Trophoblast cell (in vitro differentiated cells and primary cell): ENCODE measurements around the gene CHKB.

Experiments used
- DNase-seq, 2 donors: peaks; one replicate each; pipeline ENCODE4 v3.0.0-alpha.2; 2016
- H2AFZ ChIP-seq: 2 replicates; pipeline ENCODE4 v1.6.1; 2013; ENCODE audit warnings: low read length, moderate library complexity, mild to moderate bottlenecking; ENCODE audit not compliant: insufficient read depth, poor library complexity
- H2AK5ac ChIP-seq: 2 replicates; pipeline ENCODE4 v1.6.1; 2013; ENCODE audit warnings: mild to moderate bottlenecking, low read length
- H2BK120ac ChIP-seq: 2 replicates; pipeline ENCODE4 v1.6.1; 2013; ENCODE audit warnings: low read length, mild to moderate bottlenecking, moderate library complexity; ENCODE audit not compliant: insufficient read depth, poor library complexity
- H2BK12ac ChIP-seq: 2 replicates; pipeline ENCODE4 v1.6.1; 2013; ENCODE audit warnings: mild to moderate bottlenecking, low read length, moderate library complexity
- H2BK5ac ChIP-seq: 2 replicates; pipeline ENCODE4 v1.6.1; 2013; ENCODE audit warnings: low read length, low read depth, moderate library complexity, mild to moderate bottlenecking; ENCODE audit not compliant: poor library complexity
- H3K14ac ChIP-seq: 2 replicates; pipeline ENCODE4 v1.6.1; 2013; ENCODE audit warnings: mild to moderate bottlenecking, low read length
- H3K18ac ChIP-seq: 2 replicates; pipeline ENCODE4 v1.6.1; 2013; ENCODE audit warnings: mild to moderate bottlenecking, low read length
- H3K23ac ChIP-seq: 2 replicates; pipeline ENCODE4 v1.6.1; 2013; ENCODE audit warnings: low read length
- H3K27ac ChIP-seq: 2 replicates; pipeline ENCODE4 v1.5.1; 2013; ENCODE audit warnings: low read depth, mild to moderate bottlenecking, inconsistent platforms, low read length, moderate library complexity
- H3K27me3 ChIP-seq: 2 replicates; pipeline ENCODE4 v1.6.1; 2013; ENCODE audit warnings: inconsistent platforms, mild to moderate bottlenecking, low read length, moderate library complexity; ENCODE audit not compliant: insufficient read depth
- H3K36me3 ChIP-seq, 2 experiments: 1 replicate in 1 of 2; 2 replicates in 1 of 2; pipeline ENCODE4 v1.6.1; 2013; ENCODE audit warnings: low read length in 2 of 2, mild to moderate bottlenecking in 2 of 2, moderate library complexity in 1 of 2; ENCODE audit not compliant: insufficient read depth in 2 of 2, control insufficient read depth in 1 of 2
- H3K4ac ChIP-seq: 2 replicates; pipeline ENCODE4 v1.6.1; 2013; ENCODE audit warnings: low read depth, mild to moderate bottlenecking, low read length, moderate library complexity
- H3K4me1 ChIP-seq, 2 experiments: 1 replicate in 1 of 2; 2 replicates in 1 of 2; pipeline ENCODE4 v1.6.1; 2013; ENCODE audit warnings: low read length in 2 of 2, mild to moderate bottlenecking in 2 of 2, moderate library complexity in 1 of 2; ENCODE audit not compliant: insufficient read depth in 2 of 2, control insufficient read depth in 1 of 2
- H3K4me2 ChIP-seq: 2 replicates; pipeline ENCODE4 v1.6.1; 2013; ENCODE audit warnings: inconsistent platforms, mild to moderate bottlenecking, low read length, moderate library complexity
- H3K4me3 ChIP-seq: 2 replicates; pipeline ENCODE4 v1.5.1; 2013; ENCODE audit warnings: mild to moderate bottlenecking, low read depth, low read length, inconsistent platforms
- H3K79me1 ChIP-seq: one replicate; pipeline ENCODE4 v1.6.1; 2013; ENCODE audit warnings: low read length
- H3K79me2 ChIP-seq: 2 replicates; pipeline ENCODE4 v1.6.1; 2013; ENCODE audit warnings: low read length, mild to moderate bottlenecking; ENCODE audit not compliant: control insufficient read depth, insufficient read depth, poor library complexity
- H3K9ac ChIP-seq: 2 replicates; pipeline ENCODE4 v1.6.1; 2013; ENCODE audit warnings: mild to moderate bottlenecking, low read length
- H3K9me3 ChIP-seq: 2 replicates; pipeline ENCODE4 v1.6.1; 2013; ENCODE audit warnings: low read depth, mild to moderate bottlenecking, control low read depth, inconsistent platforms, low read length; ENCODE audit not compliant: insufficient read depth
- H4K12ac ChIP-seq: 2 replicates; pipeline ENCODE4 v1.6.1; 2013; ENCODE audit warnings: low read depth, mild to moderate bottlenecking, low read length, moderate library complexity
- H4K8ac ChIP-seq: 2 replicates; pipeline ENCODE4 v1.6.1; 2013; ENCODE audit warnings: low read depth, mild to moderate bottlenecking, low read length, moderate library complexity
- H4K91ac ChIP-seq: one replicate; pipeline ENCODE4 v1.6.1; 2013; ENCODE audit warnings: low read depth, mild to moderate bottlenecking, low read length, moderate library complexity
- WGBS: extraction: QIAGEN DNeasy Blood & Tissue Kit; methylation state at CpG from one replicate; pipeline ENCODE4 v1.1.7; 2013; ENCODE audit warnings: missing lambda C conversion rate; ENCODE audit not compliant: insufficient read length, insufficient coverage; ENCODE audit errors: extremely low coverage; 5-methylcytosine and 5-hydroxymethylcytosine counted together

Gene CHKB

GRCh38 chr22:50529897-50530579, 52.6 kb downstream of the CHKB start, which contains the start of gene TYMP:
Gene TYMP (minus strand): TSS chr22:50530012. CDS start chr22:50529709, 303 bp downstream.
- no peaks in the 10 kb centered on the region for H3K36me3 ChIP-seq
- H3K27ac ChIP-seq = peak within 1 kb of the TSS; percentile 80
- peak within 1 kb of the TSS; percentile 63 for H2BK12ac ChIP-seq
- H3K4me2 ChIP-seq = peak within 1 kb of the TSS; percentile 84
- peak within 1 kb of the TSS; percentile 67 for H3K4ac ChIP-seq
- peaks cover 55% of the 10 kb centered on the region for H3K79me1 ChIP-seq
- WGBS = no CpG with 5 or more reads among the region's 92 CpGs
- H3K23ac ChIP-seq = no peak within 1 kb of the TSS
- no peaks in the 10 kb centered on the region for H3K9me3 ChIP-seq
- H4K12ac ChIP-seq = peak within 1 kb of the TSS; percentile 57
- H3K79me2 ChIP-seq = peaks cover 26% of the 10 kb centered on the region
- H3K18ac ChIP-seq = peak within 1 kb of the TSS; percentile 89
- DNase-seq = peak; percentile 86 to 92
- peak within 1 kb of the TSS; percentile 81 for H3K14ac ChIP-seq
- H3K4me1 ChIP-seq = peaks cover 27 to 50% of the 10 kb centered on the region in 2 experiments
- H3K27me3 ChIP-seq = no peaks in the 10 kb centered on the region
- peak within 1 kb of the TSS; percentile 44 for H3K9ac ChIP-seq
- peak within 1 kb of the TSS; percentile 67 for H2AFZ ChIP-seq
- peak within 1 kb of the TSS; percentile 92 for H4K8ac ChIP-seq
- H2AK5ac ChIP-seq = peak within 1 kb of the TSS; percentile 80
- H2BK5ac ChIP-seq = peak within 1 kb of the TSS; percentile 65
- peak within 1 kb of the TSS; percentile 55 for H3K4me3 ChIP-seq
- peak within 1 kb of the TSS; percentile 73 for H2BK120ac ChIP-seq
- H4K91ac ChIP-seq = peak within 1 kb of the TSS; percentile 98

- H3K27ac ChIP-seq = no peak overlapping the region
- peak overlapping the region; percentile 67 for H3K4ac ChIP-seq
- H3K9me3 ChIP-seq = no peaks in the 10 kb centered on the region
- H3K4me3 ChIP-seq = peak overlapping the region; percentile 55
- peak overlapping the region; percentile 75 for H4K8ac ChIP-seq
- no peaks in the 10 kb centered on the region for H3K27me3 ChIP-seq
- H3K23ac ChIP-seq = no peak overlapping the region
- H3K4me1 ChIP-seq = peaks cover 27 to 51% of the 10 kb centered on the region in 2 experiments
- H3K9ac ChIP-seq = no peak overlapping the region
- H2BK120ac ChIP-seq = peak overlapping the region; percentile 73
- H2AK5ac ChIP-seq = peak overlapping the region; percentile 70
- H3K36me3 ChIP-seq = peaks cover 1 to 2% of the 10 kb centered on the region in 2 experiments
- peak overlapping the region; percentile 54 for H2BK12ac ChIP-seq
- H3K79me2 ChIP-seq = peaks cover 31% of the 10 kb centered on the region
- peak overlapping the region; percentile 81 for H3K14ac ChIP-seq
- peak in 1 of 2 donors; percentile 47 for DNase-seq
- peak overlapping the region; percentile 56 for H4K12ac ChIP-seq
- H2AFZ ChIP-seq = peak overlapping the region; percentile 9
- peak overlapping the region; percentile 84 for H3K4me2 ChIP-seq
- H3K79me1 ChIP-seq = peaks cover 55% of the 10 kb centered on the region
- peak overlapping the region; percentile 20 for H2BK5ac ChIP-seq
- peak overlapping the region; percentile 41 for H3K18ac ChIP-seq
- peak overlapping the region; percentile 98 for H4K91ac ChIP-seq
- WGBS = no CpG with 5 or more reads among the region's 50 CpGs
Observed at GRCh38 chr22:50529416-50529896, 53.2 kb downstream of the CHKB start.
